H1 (cell line): ENCODE results near the gene ITPR3. TPM values are rescaled to one million over a fixed set of nuclear protein-coding genes. Genes with fewer than 3 reads are reported as not detected.

Source experiments
- ATF2 ChIP-seq: IDR thresholded peaks from 2 replicates; pipeline ENCODE4 v1.6.1; 2012; ENCODE audit warnings: low read length, inconsistent platforms
- FOSL1 ChIP-seq: IDR thresholded peaks from 2 replicates; pipeline ENCODE4 v1.6.1; 2011; ENCODE audit warnings: mild to moderate bottlenecking, low read depth, low read length, moderate library complexity; ENCODE audit not compliant: insufficient read depth
- GABPA ChIP-seq: IDR thresholded peaks from 2 replicates; pipeline ENCODE4 v1.6.1; 2011; ENCODE audit warnings: mild to moderate bottlenecking, low read length, moderate library complexity, borderline replicate concordance; ENCODE audit not compliant: insufficient read depth
- KDM1A ChIP-seq: fragments of 200-600, 300-600 bp; sonication (generic); IDR thresholded peaks from 2 replicates; pipeline ENCODE4 v1.7.1; 2016; ENCODE audit warnings: mild to moderate bottlenecking, low read length, borderline replicate concordance
- TEAD4 ChIP-seq: IDR thresholded peaks from 2 replicates; pipeline ENCODE4 v1.6.1; 2012; ENCODE audit warnings: low read depth, low read length, inconsistent platforms, mixed read lengths
- polyA plus RNA-seq, 7 experiments: library from polyadenylated mRNA; depleted of rRNA in 3 of 7; stranded (reverse) in 5 of 7; unstranded in 2 of 7; fragments of >200 nt in 5 of 7; fragments of 200-250 nt in 2 of 7; gene quantifications; 1 replicate in 5 of 7; 2 replicates in 1 of 7; 4 replicates in 1 of 7; pipeline versions ENCODE4 v1.2.1 to v1.2.3, GENCODE V29; 2011 to 2013; ENCODE audit warnings: missing spikeins in 2 of 7, mixed read lengths in 2 of 7
- total RNA-seq: library from RNA; stranded (reverse); fragmentation: NEBNext Ultra II Directional; extraction: Animal tissue kit (Norgen Biotek cat#: 25700); gene quantifications from 2 replicates; pipeline ENCODE4 v1.2.1, GENCODE V29; 2021
- TF ChIP-seq, protein P1 (sequence below): fragments of 300-600 bp; sonication (generic); IDR thresholded peaks from 2 replicates; pipeline ENCODE4 v1.7.1; 2012; ENCODE audit warnings: low read length, moderate library complexity, mild to moderate bottlenecking, inconsistent platforms; ENCODE audit not compliant: insufficient replicate concordance

ITPR3 gene
- total and polyA plus RNA-seq, 2 of the 8 experiments (the other 6 are each of a cell fraction or from before 2014, with no cell fraction given) = 29.1 to 45.7 TPM

GRCh38 chr6:33578164-33578563 lies 43.0 kb upstream of the ITPR3 start (continued):
- TF ChIP-seq KDM1A = no peak
- TF ChIP-seq ATF2 = no peak
- no peak for TF ChIP-seq FOSL1
- TF ChIP-seq TEAD4 = no peak
- TF ChIP-seq, protein P1, sequence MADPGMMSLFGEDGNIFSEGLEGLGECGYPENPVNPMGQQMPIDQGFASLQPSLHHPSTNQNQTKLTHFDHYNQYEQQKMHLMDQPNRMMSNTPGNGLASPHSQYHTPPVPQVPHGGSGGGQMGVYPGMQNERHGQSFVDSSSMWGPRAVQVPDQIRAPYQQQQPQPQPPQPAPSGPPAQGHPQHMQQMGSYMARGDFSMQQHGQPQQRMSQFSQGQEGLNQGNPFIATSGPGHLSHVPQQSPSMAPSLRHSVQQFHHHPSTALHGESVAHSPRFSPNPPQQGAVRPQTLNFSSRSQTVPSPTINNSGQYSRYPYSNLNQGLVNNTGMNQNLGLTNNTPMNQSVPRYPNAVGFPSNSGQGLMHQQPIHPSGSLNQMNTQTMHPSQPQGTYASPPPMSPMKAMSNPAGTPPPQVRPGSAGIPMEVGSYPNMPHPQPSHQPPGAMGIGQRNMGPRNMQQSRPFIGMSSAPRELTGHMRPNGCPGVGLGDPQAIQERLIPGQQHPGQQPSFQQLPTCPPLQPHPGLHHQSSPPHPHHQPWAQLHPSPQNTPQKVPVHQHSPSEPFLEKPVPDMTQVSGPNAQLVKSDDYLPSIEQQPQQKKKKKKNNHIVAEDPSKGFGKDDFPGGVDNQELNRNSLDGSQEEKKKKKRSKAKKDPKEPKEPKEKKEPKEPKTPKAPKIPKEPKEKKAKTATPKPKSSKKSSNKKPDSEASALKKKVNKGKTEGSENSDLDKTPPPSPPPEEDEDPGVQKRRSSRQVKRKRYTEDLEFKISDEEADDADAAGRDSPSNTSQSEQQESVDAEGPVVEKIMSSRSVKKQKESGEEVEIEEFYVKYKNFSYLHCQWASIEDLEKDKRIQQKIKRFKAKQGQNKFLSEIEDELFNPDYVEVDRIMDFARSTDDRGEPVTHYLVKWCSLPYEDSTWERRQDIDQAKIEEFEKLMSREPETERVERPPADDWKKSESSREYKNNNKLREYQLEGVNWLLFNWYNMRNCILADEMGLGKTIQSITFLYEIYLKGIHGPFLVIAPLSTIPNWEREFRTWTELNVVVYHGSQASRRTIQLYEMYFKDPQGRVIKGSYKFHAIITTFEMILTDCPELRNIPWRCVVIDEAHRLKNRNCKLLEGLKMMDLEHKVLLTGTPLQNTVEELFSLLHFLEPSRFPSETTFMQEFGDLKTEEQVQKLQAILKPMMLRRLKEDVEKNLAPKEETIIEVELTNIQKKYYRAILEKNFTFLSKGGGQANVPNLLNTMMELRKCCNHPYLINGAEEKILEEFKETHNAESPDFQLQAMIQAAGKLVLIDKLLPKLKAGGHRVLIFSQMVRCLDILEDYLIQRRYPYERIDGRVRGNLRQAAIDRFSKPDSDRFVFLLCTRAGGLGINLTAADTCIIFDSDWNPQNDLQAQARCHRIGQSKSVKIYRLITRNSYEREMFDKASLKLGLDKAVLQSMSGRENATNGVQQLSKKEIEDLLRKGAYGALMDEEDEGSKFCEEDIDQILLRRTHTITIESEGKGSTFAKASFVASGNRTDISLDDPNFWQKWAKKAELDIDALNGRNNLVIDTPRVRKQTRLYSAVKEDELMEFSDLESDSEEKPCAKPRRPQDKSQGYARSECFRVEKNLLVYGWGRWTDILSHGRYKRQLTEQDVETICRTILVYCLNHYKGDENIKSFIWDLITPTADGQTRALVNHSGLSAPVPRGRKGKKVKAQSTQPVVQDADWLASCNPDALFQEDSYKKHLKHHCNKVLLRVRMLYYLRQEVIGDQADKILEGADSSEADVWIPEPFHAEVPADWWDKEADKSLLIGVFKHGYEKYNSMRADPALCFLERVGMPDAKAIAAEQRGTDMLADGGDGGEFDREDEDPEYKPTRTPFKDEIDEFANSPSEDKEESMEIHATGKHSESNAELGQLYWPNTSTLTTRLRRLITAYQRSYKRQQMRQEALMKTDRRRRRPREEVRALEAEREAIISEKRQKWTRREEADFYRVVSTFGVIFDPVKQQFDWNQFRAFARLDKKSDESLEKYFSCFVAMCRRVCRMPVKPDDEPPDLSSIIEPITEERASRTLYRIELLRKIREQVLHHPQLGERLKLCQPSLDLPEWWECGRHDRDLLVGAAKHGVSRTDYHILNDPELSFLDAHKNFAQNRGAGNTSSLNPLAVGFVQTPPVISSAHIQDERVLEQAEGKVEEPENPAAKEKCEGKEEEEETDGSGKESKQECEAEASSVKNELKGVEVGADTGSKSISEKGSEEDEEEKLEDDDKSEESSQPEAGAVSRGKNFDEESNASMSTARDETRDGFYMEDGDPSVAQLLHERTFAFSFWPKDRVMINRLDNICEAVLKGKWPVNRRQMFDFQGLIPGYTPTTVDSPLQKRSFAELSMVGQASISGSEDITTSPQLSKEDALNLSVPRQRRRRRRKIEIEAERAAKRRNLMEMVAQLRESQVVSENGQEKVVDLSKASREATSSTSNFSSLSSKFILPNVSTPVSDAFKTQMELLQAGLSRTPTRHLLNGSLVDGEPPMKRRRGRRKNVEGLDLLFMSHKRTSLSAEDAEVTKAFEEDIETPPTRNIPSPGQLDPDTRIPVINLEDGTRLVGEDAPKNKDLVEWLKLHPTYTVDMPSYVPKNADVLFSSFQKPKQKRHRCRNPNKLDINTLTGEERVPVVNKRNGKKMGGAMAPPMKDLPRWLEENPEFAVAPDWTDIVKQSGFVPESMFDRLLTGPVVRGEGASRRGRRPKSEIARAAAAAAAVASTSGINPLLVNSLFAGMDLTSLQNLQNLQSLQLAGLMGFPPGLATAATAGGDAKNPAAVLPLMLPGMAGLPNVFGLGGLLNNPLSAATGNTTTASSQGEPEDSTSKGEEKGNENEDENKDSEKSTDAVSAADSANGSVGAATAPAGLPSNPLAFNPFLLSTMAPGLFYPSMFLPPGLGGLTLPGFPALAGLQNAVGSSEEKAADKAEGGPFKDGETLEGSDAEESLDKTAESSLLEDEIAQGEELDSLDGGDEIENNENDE = no peak
- no peak for TF ChIP-seq GABPA
